Muscle of arm (tissue), 12 donors: ENCODE data around the gene PAK1IP1. TPM values are rescaled to one million over a fixed set of nuclear protein-coding genes. Genes with fewer than 3 reads are reported as not detected.
"Not testable (repeated sequence)": the region's sequence is repeated elsewhere in the genome, so short reads cannot be mapped to it uniquely, and the experiment has no call there.

Experiments used
- DNase-seq: peaks from one replicate; pipeline ENCODE4 v3.0.0-alpha.2; 2013
- polyA plus RNA-seq, 12 donors: library from polyadenylated mRNA; unstranded; fragments of 120-200 nt; gene quantifications; one replicate each; pipeline ENCODE4 v1.2.1, GENCODE V29; 2013; ENCODE audit not compliant: insufficient read length in 12 of 12

PAK1IP1 gene
- polyA plus RNA-seq, 12 donors = 13.8 to 23.6 (median 18.3) TPM; not detected in 1

- DNase-seq = no peak
Observed at GRCh38 chr6:10740061-10740460, 45.3 kb downstream of the PAK1IP1 start.

DNA sequence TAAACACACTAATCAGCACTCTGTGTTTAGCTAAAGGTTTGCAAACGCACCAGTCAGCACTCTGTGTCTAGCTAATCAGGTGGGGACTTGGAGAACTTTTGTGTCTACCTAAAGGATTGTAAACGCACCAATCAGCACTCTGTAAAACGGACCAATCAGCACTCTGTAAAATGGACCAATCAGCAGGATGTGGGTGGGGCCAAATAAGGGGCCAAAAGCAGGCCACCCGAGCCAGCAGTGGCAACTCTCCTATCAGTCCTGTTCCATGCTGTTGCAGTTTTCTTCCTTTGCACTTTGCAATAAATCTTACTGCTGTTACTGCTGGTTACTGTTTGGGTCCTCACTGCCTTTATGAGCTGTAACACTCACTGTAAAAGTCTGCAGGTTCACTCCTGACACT, 46.9 kb downstream of the PAK1IP1 start:
- not testable (repeated sequence) for DNase-seq

- DNase-seq = no peak
Observed at GRCh38 chr6:10742251-10742650, 47.5 kb downstream of the PAK1IP1 start.

- DNase-seq = no peak
Observed at GRCh38 chr6:10743515-10743914, 48.7 kb downstream of the PAK1IP1 start.

DNA sequence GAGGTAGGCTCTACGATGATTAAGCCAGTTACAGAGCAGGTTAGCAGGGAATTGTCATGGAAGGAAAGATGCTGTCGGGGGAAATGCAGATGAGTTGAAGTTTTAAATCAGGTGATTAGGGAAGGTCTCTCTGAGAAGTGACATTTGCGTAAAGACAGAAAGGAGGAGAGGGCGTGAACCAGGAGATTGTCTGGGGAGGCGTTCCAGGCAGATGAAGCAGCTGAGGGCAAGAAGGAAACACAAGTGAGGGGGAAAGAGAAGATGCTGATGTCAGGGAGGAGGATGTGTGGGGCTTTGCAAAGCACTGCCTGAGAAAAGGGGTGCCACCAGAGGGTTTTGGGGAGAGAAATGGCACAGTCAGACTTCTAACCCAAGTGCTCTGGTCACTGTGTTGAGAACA, 50.3 kb downstream of the PAK1IP1 start:
- DNase-seq = no peak

DNA sequence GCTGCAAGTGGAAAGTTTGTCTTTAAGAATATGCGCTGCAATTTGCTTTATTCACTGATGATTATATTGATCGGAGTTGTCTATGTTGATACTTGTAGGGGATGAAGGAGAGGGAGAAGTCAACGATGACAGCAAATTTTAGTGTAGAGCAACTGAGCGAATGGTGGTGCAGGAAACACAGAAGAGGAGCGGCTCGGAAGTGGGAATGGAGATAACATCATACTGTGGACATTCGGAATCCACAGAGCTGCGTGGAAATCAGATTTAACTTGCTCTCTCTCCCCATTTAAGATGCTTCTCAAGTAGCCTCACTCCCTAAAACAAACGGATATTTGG, 52.1 kb downstream of the PAK1IP1 start:
- DNase-seq = no peak

DNA sequence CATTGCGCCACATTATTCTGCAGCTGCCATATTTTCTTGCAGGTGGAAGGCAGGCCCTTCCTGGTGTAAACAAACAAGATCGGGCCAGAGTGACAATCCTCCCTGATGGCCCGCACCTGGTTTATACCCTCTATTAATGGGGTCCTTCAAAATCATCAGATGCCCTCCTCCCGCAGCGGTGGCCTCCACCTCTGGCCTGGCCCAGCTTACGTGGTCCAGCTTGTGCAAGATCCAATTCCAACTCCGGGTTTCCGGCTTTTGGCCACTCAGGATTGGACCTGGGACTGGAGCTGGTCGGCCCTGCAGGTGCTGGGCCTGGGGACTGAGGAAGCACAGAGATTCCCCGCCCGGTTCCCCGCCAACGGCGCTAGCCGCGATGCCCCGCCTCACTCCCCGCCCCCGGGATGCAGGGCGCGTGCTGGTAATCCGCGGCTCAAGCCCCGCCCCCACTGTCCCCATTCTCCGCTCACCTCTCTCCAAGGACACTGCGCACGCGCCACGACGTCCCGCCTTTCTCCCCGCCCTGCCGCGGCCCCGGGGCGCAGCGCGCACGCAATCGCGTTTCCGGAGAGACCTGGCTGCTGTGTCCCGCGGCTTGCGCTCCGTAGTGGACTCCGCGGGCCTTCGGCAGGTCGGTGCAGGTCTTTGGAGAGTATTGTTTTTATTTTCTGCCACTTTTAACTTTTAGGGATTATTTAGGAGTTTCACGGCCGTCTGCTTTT, 52.6 kb downstream of the PAK1IP1 start, which contains the start of gene TMEM14B:
TSS of gene TMEM14B (plus strand) at position 555 of the 722 bp plus-strand sequence. CDS start 1,441 bp downstream, outside the sequence.
- peak; percentile 99 for DNase-seq

GRCh38 chr6:10749734-10750133, 55.0 kb downstream of the PAK1IP1 start:
- DNase-seq = no peak

DNA sequence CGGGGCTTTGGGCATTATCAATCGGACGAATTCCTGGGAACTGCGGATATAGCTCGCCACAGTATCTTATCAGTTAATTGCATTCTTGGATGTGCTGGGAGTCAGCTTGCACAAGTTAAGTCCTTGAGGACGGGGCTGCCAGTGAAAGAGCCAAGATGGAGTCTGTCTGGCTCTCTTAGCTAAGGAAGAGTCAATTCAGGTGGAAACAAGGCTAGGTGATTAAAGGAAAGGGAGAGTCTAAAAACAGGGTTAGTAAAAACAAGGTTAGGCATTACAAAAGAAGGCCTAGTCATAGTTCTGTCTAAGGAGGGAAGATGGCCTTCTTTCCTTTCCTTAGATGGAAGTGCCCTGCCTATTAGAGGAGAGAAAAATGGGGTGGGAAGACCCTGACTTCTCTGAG, 55.8 kb downstream of the PAK1IP1 start:
- not testable (repeated sequence) for DNase-seq

GRCh38 chr6:10751757-10752156, 57.0 kb downstream of the PAK1IP1 start:
- DNase-seq = not testable (repeated sequence)

- DNase-seq = no peak
Observed at GRCh38 chr6:10756085-10756484, 61.3 kb downstream of the PAK1IP1 start.

Other genes starting within 250 kb of the PAK1IP1 start
- 10 to 100 TPM in 1 of 12 donors, 1 to 10 TPM in 10, not detected in 1; 2.4 to 10.2 (median 3.6) TPM for gene GCNT2, start 173.6 kb upstream of the PAK1IP1 start, polyA plus RNA-seq
- gene C6orf52, start 356 bp upstream of the PAK1IP1 start, polyA plus RNA-seq = 1 to 10 TPM in 10 of 12 donors, not detected in 2; 1.0 to 4.4 (median 1.7) TPM
- gene TMEM14C, start 28.1 kb downstream of the PAK1IP1 start, polyA plus RNA-seq = 100 to 1,000 TPM in 8 of 12 donors, 10 to 100 TPM in 3, not detected in 1; 67.8 to 131 (median 110) TPM
- 100 to 1,000 TPM in 1 of 12 donors, 10 to 100 TPM in 10, not detected in 1; 59.4 to 112 (median 76.1) TPM for gene TMEM14B, start 52.8 kb downstream of the PAK1IP1 start, polyA plus RNA-seq
- 1 to 10 TPM in 1 of 12 donors, under 1 TPM in 9, not detected in 2; 0.12 to 1.1 (median 0.48) TPM for gene MAK, start 143.6 kb downstream of the PAK1IP1 start, polyA plus RNA-seq
- gene GCM2, start 187.1 kb downstream of the PAK1IP1 start, polyA plus RNA-seq = under 1 TPM in 2 of 12 donors, not detected in 10; 0.09 TPM
- gene SYCP2L, start 192.1 kb downstream of the PAK1IP1 start, polyA plus RNA-seq = 1 to 10 TPM in 8 of 12 donors, under 1 TPM in 2, not detected in 2; 0.73 to 6.7 (median 2.0) TPM